HCT116 (cell line): ENCODE data around the gene UBE2E2. TPM values are rescaled to one million over a fixed set of nuclear protein-coding genes. Genes with fewer than 3 reads are reported as not detected.
"Not testable (repeated sequence)": the region's sequence is repeated elsewhere in the genome, so short reads cannot be mapped to it uniquely, and the experiment has no call there.

Experiments
- ATAC-seq: fragments of 200-7000 bp; cut with Tn5 transposase; 2 replicates; pipeline ENCODE4 v1.9.1; 2020; ENCODE audit warnings: mild to moderate bottlenecking, moderate library complexity
- BruUV-seq: library from RNA; stranded (reverse); fragments of 400-500 nt; replicated peaks from 2 replicates; lab custom pipeline; 2021; lab: Mats Ljungman, UMichigan
- CTCF ChIA-PET: fragments of 300-600 bp; sonication (Branson Sonifier 250); formaldehyde crosslinking; loops from one replicate; lab custom pipeline; 2021; ENCODE audit warnings: antibody characterized with exemption; lab: Charles Lee
- POLR2A ChIA-PET: fragments of 300-600, 350-600 bp; sonication (Branson Sonifier 250); formaldehyde crosslinking; loops from one replicate; lab custom pipeline; 2021; ENCODE audit warnings: antibody characterized with exemption; lab: Charles Lee
- RAD21 ChIA-PET, 2 experiments: fragments of 300-600 bp; sonication (Branson Sonifier 250); formaldehyde crosslinking; loops; one replicate each; lab custom pipeline; 2023; ENCODE audit warnings: low total read pairs in 2 of 2; ENCODE audit not compliant: uncharacterized antibody in 2 of 2, unreplicated experiment in 2 of 2, low non-redundant PET in 1 of 2; lab: Charles Lee
- DNase-seq: peaks from one replicate; pipeline ENCODE4 v3.0.0-alpha.2; 2010; ENCODE audit warnings: low read depth, low spot score
- H2AFZ ChIP-seq: fragments of 200-600 bp; shearing (Covaris generic), sonication (generic); 2 replicates; pipeline ENCODE4 v1.6.1; 2017; ENCODE audit warnings: low read depth, mixed run types, mixed read lengths, antibody characterized with exemption, low read length; ENCODE audit not compliant: poor library complexity, severe bottlenecking
- H3K27ac ChIP-seq: 2 replicates; pipeline ENCODE4 v1.5.1; 2012; ENCODE audit warnings: low read depth, low read length
- H3K27me3 ChIP-seq: fragments of 200-600 bp; sonication (generic); 2 replicates; pipeline ENCODE4 v1.6.1; 2016; ENCODE audit warnings: mixed run types, low read length, mixed read lengths; ENCODE audit not compliant: insufficient read depth
- H3K36me3 ChIP-seq, 2 experiments: fragments of 200-500 bp in 1 of 2; fragments of 200-600 bp in 1 of 2; sonication (Bioruptor generic) in 1 of 2; sonication (generic) in 1 of 2; 2 replicates each; pipeline versions ENCODE4 v1.5.1 to v1.6.1; 2014 to 2016; ENCODE audit warnings: low read length in 2 of 2, inconsistent platforms in 1 of 2, mixed read lengths in 1 of 2, mixed run types in 1 of 2; ENCODE audit not compliant: insufficient read depth in 2 of 2, control insufficient read depth in 1 of 2
- H3K4me1 ChIP-seq, 2 experiments: fragments of 200-600 bp in 1 of 2; sonication (generic) in 1 of 2; 2 replicates each; pipeline versions ENCODE4 v1.5.1 to v1.6.1; 2012 to 2017; ENCODE audit warnings: low read length in 2 of 2, inconsistent platforms in 1 of 2, mild to moderate bottlenecking in 1 of 2, mixed read lengths in 1 of 2, mixed run types in 1 of 2, moderate library complexity in 1 of 2; ENCODE audit not compliant: insufficient read depth in 2 of 2, control insufficient read depth in 1 of 2
- H3K4me2 ChIP-seq: fragments of 200-600 bp; sonication (generic); 2 replicates; pipeline ENCODE4 v1.6.1; 2017; ENCODE audit warnings: mixed run types, low read length, mixed read lengths
- H3K4me3 ChIP-seq, 2 experiments: fragments of 200-600 bp in 1 of 2; sonication (generic) in 1 of 2; replicated peaks in 1 of 2; 2 replicates each; pipeline ENCODE4 v1.5.1; 2011 to 2016; ENCODE audit warnings: low read length in 2 of 2, control low read depth in 1 of 2, low read depth in 1 of 2, mild to moderate bottlenecking in 1 of 2, mixed read lengths in 1 of 2, mixed run types in 1 of 2
- H3K79me2 ChIP-seq: fragments of 200-600 bp; sonication (generic); 2 replicates; pipeline ENCODE4 v1.6.1; 2017; ENCODE audit warnings: mild to moderate bottlenecking, mixed run types, low read length, moderate library complexity, mixed read lengths; ENCODE audit not compliant: insufficient read depth
- H3K9ac ChIP-seq: fragments of 200-600 bp; sonication (generic); 2 replicates; pipeline ENCODE4 v1.6.1; 2016; ENCODE audit warnings: low read length, mixed read lengths
- H3K9me2 ChIP-seq: fragments of 200-600 bp; sonication (generic), shearing (Covaris generic); 2 replicates; pipeline ENCODE4 v1.6.1; 2017; ENCODE audit warnings: mixed run types, mild to moderate bottlenecking, moderate library complexity; ENCODE audit not compliant: insufficient read depth
- H3K9me3 ChIP-seq, 2 experiments: fragments of 200-500 bp in 1 of 2; fragments of 200-600 bp in 1 of 2; sonication (Bioruptor generic) in 1 of 2; sonication (generic) in 1 of 2; 2 replicates each; pipeline ENCODE4 v1.6.1; 2014 to 2017; ENCODE audit warnings: low read length in 2 of 2, mixed read lengths in 2 of 2, inconsistent platforms in 1 of 2, low read depth in 1 of 2, mild to moderate bottlenecking in 1 of 2, mixed run types in 1 of 2, moderate library complexity in 1 of 2; ENCODE audit not compliant: control insufficient read depth in 1 of 2, insufficient read depth in 1 of 2
- H4K20me1 ChIP-seq: fragments of 200-600 bp; sonication (generic), shearing (Covaris generic); 2 replicates; pipeline ENCODE4 v1.6.1; 2017; ENCODE audit warnings: mixed run types, mild to moderate bottlenecking, moderate library complexity; ENCODE audit not compliant: insufficient read depth
- CTCF ChIP-seq, 3 experiments: fragments of 200-600 bp in 1 of 3; sonication (generic) in 1 of 3; IDR thresholded peaks in 2 of 3; conservative IDR thresholded peaks in 1 of 3; 2 replicates each; pipeline ENCODE4 v1.5.1; 2012 to 2017; ENCODE audit warnings: low read depth in 2 of 3, low read length in 2 of 3, antibody characterized with exemption in 1 of 3, borderline replicate concordance in 1 of 3, control low read depth in 1 of 3, mild to moderate bottlenecking in 1 of 3, mixed read lengths in 1 of 3, mixed run types in 1 of 3, moderate library complexity in 1 of 3; ENCODE audit not compliant: insufficient read depth in 1 of 3
- EGR1 ChIP-seq: IDR thresholded peaks from 2 replicates; pipeline ENCODE4 v1.6.1; 2012; ENCODE audit warnings: low read depth
- EZH2phosphoT487 ChIP-seq: fragments of 200-600 bp; IDR thresholded peaks from 2 replicates; pipeline ENCODE4 v1.6.1; 2018; ENCODE audit warnings: antibody characterized with exemption, borderline replicate concordance
- FOSL1 ChIP-seq: IDR thresholded peaks from 2 replicates; pipeline ENCODE4 v1.6.1; 2012; ENCODE audit warnings: low read depth
- POLR2A ChIP-seq: IDR thresholded peaks from 2 replicates; pipeline ENCODE4 v1.7.0; 2011; ENCODE audit warnings: borderline replicate concordance; ENCODE audit not compliant: insufficient read depth, insufficient read length; ENCODE audit errors: extremely low read depth
- POLR2AphosphoS5 ChIP-seq: IDR thresholded peaks from 2 replicates; pipeline ENCODE4 v1.6.1; 2011; ENCODE audit warnings: mild to moderate bottlenecking, low read depth, low read length, moderate library complexity
- RAD21 ChIP-seq: IDR thresholded peaks from 2 replicates; pipeline ENCODE4 v1.6.1; 2012; ENCODE audit warnings: low read depth, mild to moderate bottlenecking
- REST ChIP-seq: IDR thresholded peaks from 2 replicates; pipeline ENCODE4 v1.6.1; 2012; ENCODE audit warnings: low read depth
- YY1 ChIP-seq: IDR thresholded peaks from 2 replicates; pipeline ENCODE4 v1.6.1; 2011; ENCODE audit warnings: low read length, low read depth, moderate library complexity, mild to moderate bottlenecking; ENCODE audit not compliant: insufficient replicate concordance; ENCODE audit errors: extremely low read depth
- ZFX ChIP-seq: fragments of 450-650 bp; IDR thresholded peaks from 2 replicates; pipeline ENCODE4 v1.6.1; 2017
- ZNF274 ChIP-seq: fragments of 200-500 bp; sonication (Bioruptor generic); IDR thresholded peaks from 2 replicates; pipeline ENCODE4 v1.6.1; 2014; ENCODE audit warnings: mild to moderate bottlenecking, low read depth, low read length, inconsistent platforms
- intact Hi-C: fragments of 100-400 bp; cut with micrococcal nuclease; formaldehyde crosslinking; loops from 2 replicates; pipeline ENCODE4 v1.10.0; 2022
- total RNA-seq: library from RNA; stranded (reverse); gene quantifications from one replicate; pipeline ENCODE4 v1.2.1, GENCODE V29; 2021; ENCODE audit not compliant: unreplicated experiment
- TF ChIP-seq, protein P1 (sequence below): IDR thresholded peaks from 2 replicates; pipeline ENCODE4 v1.6.1; 2011; ENCODE audit warnings: mild to moderate bottlenecking, low read length, moderate library complexity; ENCODE audit not compliant: insufficient replicate concordance; ENCODE audit errors: extremely low read depth

The UBE2E2 gene
- total RNA-seq, 1 experiment from 2014 or later: 21.4 TPM

DNA sequence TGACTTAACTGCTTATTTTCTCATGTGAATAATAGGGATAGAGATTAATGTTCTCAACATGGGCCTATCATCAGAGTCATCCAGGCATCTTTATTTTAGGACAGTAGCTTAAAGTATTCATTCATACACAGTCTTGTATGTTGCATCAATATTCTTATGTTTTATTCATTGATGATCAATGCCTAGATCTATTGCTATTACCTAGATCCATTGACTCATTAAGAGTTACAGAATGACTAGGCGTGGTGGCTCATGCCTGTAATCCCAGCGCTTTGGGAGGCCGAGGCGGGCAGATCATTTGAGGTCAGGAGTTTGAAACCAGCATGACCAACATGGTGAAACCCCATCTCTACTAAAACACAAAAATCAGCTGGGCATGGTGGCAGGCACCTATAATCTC lies 26.3 kb upstream of the UBE2E2 start:
- H3K4me3 ChIP-seq, H3K27me3 ChIP-seq, DNase-seq, ATAC-seq, H3K79me2 ChIP-seq, H2AFZ ChIP-seq, H3K4me2 ChIP-seq, H3K9ac ChIP-seq, H3K9me2 ChIP-seq, H3K36me3 ChIP-seq, H4K20me1 ChIP-seq, H3K4me1 ChIP-seq, intact Hi-C loops, POLR2A ChIA-PET, RAD21 ChIA-PET, BruUV-seq, H3K9me3 ChIP-seq, CTCF ChIA-PET, H3K27ac ChIP-seq: not testable (repeated sequence)

DNA sequence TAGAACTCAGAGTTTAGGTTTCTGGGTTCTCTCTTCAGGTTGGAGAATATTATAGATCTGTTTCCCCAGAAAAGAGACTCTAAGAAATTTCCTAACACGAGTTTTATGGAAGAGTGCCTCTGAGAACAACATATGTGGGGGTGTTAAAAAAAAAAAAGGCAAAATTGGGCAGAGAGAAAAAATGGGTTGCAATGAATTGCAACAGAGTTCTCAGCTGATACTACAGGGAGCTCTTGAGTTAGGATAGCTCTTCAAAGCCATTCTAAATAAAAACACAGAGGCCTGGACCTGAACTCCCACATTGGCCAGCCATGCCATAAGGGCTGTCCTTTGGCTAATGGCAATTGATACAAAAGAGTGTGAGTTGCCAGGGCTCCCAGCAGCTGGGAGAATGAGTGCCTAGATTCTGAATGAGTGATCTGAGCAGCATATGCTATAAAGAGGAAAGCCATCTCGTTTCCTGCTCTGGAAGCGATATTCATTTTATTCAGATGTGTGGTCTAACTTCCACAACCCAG lies 20.1 kb upstream of the UBE2E2 start:
- H4K20me1 ChIP-seq: no peaks in the 10 kb centered on the region
- DNase-seq (no peak), ATAC-seq (no peak)
- intact Hi-C loops: loop anchor here (5.0 kb wide), 2 partner anchors 579 to 619 kb away; no protein-coding TSS in a partner anchor
- ChIA-PET POLR2A (no interaction called here), CTCF (no interaction called here), RAD21 (no interaction called here)
- no peaks in the 10 kb centered on the region for H3K4me1 ChIP-seq
- H3K79me2 ChIP-seq: no peaks in the 10 kb centered on the region
- H3K9me3 ChIP-seq: no peaks in the 10 kb centered on the region
- no peak overlapping the region for H3K9ac ChIP-seq
- no peak overlapping the region for H3K4me2 ChIP-seq
- H3K36me3 ChIP-seq: no peaks in the 10 kb centered on the region
- H3K27me3 ChIP-seq: peaks cover 5% of the 10 kb centered on the region
- H3K9me2 ChIP-seq: no peaks in the 10 kb centered on the region
- H3K27ac ChIP-seq: no peak overlapping the region
- BruUV-seq: no TSS peak
- no peak overlapping the region for H3K4me3 ChIP-seq
- no peak overlapping the region for H2AFZ ChIP-seq
- TF ChIP-seq REST (no peak), CTCF (IDR thresholded peaks at IDR 0.05 in 2 of 3, conservative IDR thresholded peaks at IDR 0.05 in 1 of 3; ENCODE audit: borderline replicate concordance in 1 of 3, insufficient read depth in 1 of 3, low read depth in 2 of 3, low read length in 2 of 3) (no peak), RAD21 (no peak), POLR2A (no peak), POLR2AphosphoS5 (no peak), ZNF274 (no peak), EZH2phosphoT487 (no peak), YY1 (no peak), ZFX (no peak), FOSL1 (no peak), EGR1 (no peak)
- TF ChIP-seq, protein P1, sequence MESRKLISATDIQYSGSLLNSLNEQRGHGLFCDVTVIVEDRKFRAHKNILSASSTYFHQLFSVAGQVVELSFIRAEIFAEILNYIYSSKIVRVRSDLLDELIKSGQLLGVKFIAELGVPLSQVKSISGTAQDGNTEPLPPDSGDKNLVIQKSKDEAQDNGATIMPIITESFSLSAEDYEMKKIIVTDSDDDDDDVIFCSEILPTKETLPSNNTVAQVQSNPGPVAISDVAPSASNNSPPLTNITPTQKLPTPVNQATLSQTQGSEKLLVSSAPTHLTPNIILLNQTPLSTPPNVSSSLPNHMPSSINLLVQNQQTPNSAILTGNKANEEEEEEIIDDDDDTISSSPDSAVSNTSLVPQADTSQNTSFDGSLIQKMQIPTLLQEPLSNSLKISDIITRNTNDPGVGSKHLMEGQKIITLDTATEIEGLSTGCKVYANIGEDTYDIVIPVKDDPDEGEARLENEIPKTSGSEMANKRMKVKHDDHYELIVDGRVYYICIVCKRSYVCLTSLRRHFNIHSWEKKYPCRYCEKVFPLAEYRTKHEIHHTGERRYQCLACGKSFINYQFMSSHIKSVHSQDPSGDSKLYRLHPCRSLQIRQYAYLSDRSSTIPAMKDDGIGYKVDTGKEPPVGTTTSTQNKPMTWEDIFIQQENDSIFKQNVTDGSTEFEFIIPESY: no peak
